ENCODE data around the gene RHBDF1.
A peak's percentile ranks its signal among the peaks of the same experiment; 100 is the strongest.
"Not testable (repeated sequence)": the region's sequence is repeated elsewhere in the genome, so short reads cannot be mapped to it uniquely, and the experiment has no call there.

Gene RHBDF1

GRCh38 chr16:35678-36305 lies 36.6 kb downstream of the RHBDF1 start:
- no peak for DNase-seq (ENCODE audit: low spot score)

GRCh38 chr16:35011-35677 lies 37.3 kb downstream of the RHBDF1 start:
- DNase-seq (ENCODE audit: low spot score): no peak

- DNase-seq (ENCODE audit: low spot score): no peak
Observed at GRCh38 chr16:34648-34987, 37.8 kb downstream of the RHBDF1 start.

- DNase-seq (ENCODE audit: low spot score): no peak
Observed at GRCh38 chr16:33877-34647, 38.4 kb downstream of the RHBDF1 start.

- DNase-seq (ENCODE audit: low spot score): not testable (repeated sequence)
Observed at GRCh38 chr16:33154-33876, 39.1 kb downstream of the RHBDF1 start.

GRCh38 chr16:30627-31026 lies 41.8 kb downstream of the RHBDF1 start:
- not testable (repeated sequence) for DNase-seq (ENCODE audit: low spot score)

- DNase-seq (ENCODE audit: low spot score): not testable (repeated sequence)
Observed at GRCh38 chr16:25926-26348, 46.5 kb downstream of the RHBDF1 start.

GRCh38 chr16:24151-24550 lies 48.3 kb downstream of the RHBDF1 start:
- not testable (repeated sequence) for DNase-seq (ENCODE audit: low spot score)

GRCh38 chr16:20886-21285 lies 51.5 kb downstream of the RHBDF1 start:
- DNase-seq (ENCODE audit: low spot score): not testable (repeated sequence)

GRCh38 chr16:17062-17765 lies 55.2 kb downstream of the RHBDF1 start:
- DNase-seq (ENCODE audit: low spot score): not testable (repeated sequence)

GRCh38 chr16:10772-11171 lies 61.7 kb downstream of the RHBDF1 start:
- peak; percentile 94 for DNase-seq (ENCODE audit: low spot score)

- DNase-seq (ENCODE audit: low spot score): no peak
Observed at GRCh38 chr16:9903-10665, 62.3 kb downstream of the RHBDF1 start.
